ENCODE measurements around the gene GIGYF2. TPM values are rescaled to one million over a fixed set of nuclear protein-coding genes. Genes with fewer than 3 reads are reported as not detected.

The GIGYF2 gene
- total RNA-seq, 4 donors from 2014 or later = 62.6 to 88.3 (median 67.7) TPM

- Histone ChIP-seq H3K4me3 (no peak overlapping the region), H3K36me3 (no peaks in the 10 kb centered on the region), H3K27ac (no peak overlapping the region), H3K9me3 (no peaks in the 10 kb centered on the region), H3K27me3 (peaks cover 72% of the 10 kb centered on the region), H3K4me1 (no peaks in the 10 kb centered on the region)
- no peak for ATAC-seq
- TF ChIP-seq POLR2A (IDR thresholded peaks at IDR 0.05) (no peak), CTCF (IDR thresholded peaks at IDR 0.05) (no peak), EP300 (IDR thresholded peaks at IDR 0.05) (no peak), POLR2AphosphoS5 (IDR thresholded peaks at IDR 0.05) (no peak)
- 66 to 83% methylated on average over 2 to 5 of the region's 15 CpGs for WGBS, 2 donors (ENCODE audit: low coverage in 1 of 2)
These were observed 190.2 kb downstream of the GIGYF2 start for GRCh38 chr2:232887171-232887850.

- H3K4me3 ChIP-seq = no peak overlapping the region
- no peak overlapping the region for H3K27ac ChIP-seq
- H3K9me3 ChIP-seq = no peaks in the 10 kb centered on the region
- H3K36me3 ChIP-seq = no peaks in the 10 kb centered on the region
- WGBS, 2 donors (ENCODE audit: low coverage in 1 of 2) = 85 to 93% methylated on average over 15 to 17 of the region's 21 CpGs
- peaks cover 81% of the 10 kb centered on the region for H3K27me3 ChIP-seq
- H3K4me1 ChIP-seq = no peaks in the 10 kb centered on the region
- no peak for TF ChIP-seq EP300 (IDR thresholded peaks at IDR 0.05)
- ATAC-seq = no peak
These were observed 191.1 kb downstream of the GIGYF2 start for GRCh38 chr2:232888099-232888836.

- 79 to 87% methylated on average over 8 to 11 of the region's 14 CpGs for WGBS, 2 donors (ENCODE audit: low coverage in 1 of 2)
These were observed 191.9 kb downstream of the GIGYF2 start for GRCh38 chr2:232888839-232889529.

GRCh38 chr2:232889876-232890401, 192.8 kb downstream of the GIGYF2 start:
- WGBS, 2 donors (ENCODE audit: low coverage in 1 of 2) = 82 to 100% methylated on average over 1 to 2 of the region's 5 CpGs
- peaks cover 90% of the 10 kb centered on the region for H3K27me3 ChIP-seq
- no peaks in the 10 kb centered on the region for H3K36me3 ChIP-seq
- no peak overlapping the region for H3K4me3 ChIP-seq
- H3K4me1 ChIP-seq = no peaks in the 10 kb centered on the region
- no peaks in the 10 kb centered on the region for H3K9me3 ChIP-seq
- TF ChIP-seq EP300 (IDR thresholded peaks at IDR 0.05) (no peak), POLR2A (IDR thresholded peaks at IDR 0.05) (no peak), POLR2AphosphoS5 (IDR thresholded peaks at IDR 0.05) (no peak), CTCF (IDR thresholded peaks at IDR 0.05) (no peak)
- no peak for ATAC-seq
- no peak overlapping the region for H3K27ac ChIP-seq

More at GRCh38 chr2:232888839-232889529, 191.9 kb downstream of the GIGYF2 start:
- H3K27me3 ChIP-seq = peaks cover 89% of the 10 kb centered on the region
- ATAC-seq = no peak
- H3K27ac ChIP-seq = no peak overlapping the region
- H3K9me3 ChIP-seq = no peaks in the 10 kb centered on the region
- no peaks in the 10 kb centered on the region for H3K36me3 ChIP-seq
- TF ChIP-seq POLR2A (IDR thresholded peaks at IDR 0.05) = no peak
- TF ChIP-seq CTCF (IDR thresholded peaks at IDR 0.05) = no peak
- no peak for TF ChIP-seq EP300 (IDR thresholded peaks at IDR 0.05)
- no peak for TF ChIP-seq POLR2AphosphoS5 (IDR thresholded peaks at IDR 0.05)
- no peaks in the 10 kb centered on the region for H3K4me1 ChIP-seq
- H3K4me3 ChIP-seq = no peak overlapping the region

- Histone ChIP-seq H3K9me3 (no peaks in the 10 kb centered on the region), H3K27ac (no peak overlapping the region), H3K4me3 (no peak overlapping the region), H3K4me1 (no peaks in the 10 kb centered on the region), H3K27me3 (peaks cover 86% of the 10 kb centered on the region), H3K36me3 (no peaks in the 10 kb centered on the region)
- no peak for ATAC-seq
- 75 to 81% methylated on average over 8 to 10 of the region's 11 CpGs for WGBS, 2 donors (ENCODE audit: low coverage in 1 of 2)
- no peak for TF ChIP-seq CTCF (IDR thresholded peaks at IDR 0.05)
- no peak for TF ChIP-seq POLR2AphosphoS5 (IDR thresholded peaks at IDR 0.05)
- no peak for TF ChIP-seq EP300 (IDR thresholded peaks at IDR 0.05)
- TF ChIP-seq POLR2A (IDR thresholded peaks at IDR 0.05) = no peak
These were observed 193.4 kb downstream of the GIGYF2 start for GRCh38 chr2:232890536-232890895.

Measured in gastroesophageal sphincter (tissue), 4 donors.